Small intestine (tissue), 7 donors: ENCODE results near the gene PDE7B. TPM values are rescaled to one million over a fixed set of nuclear protein-coding genes. Genes with fewer than 3 reads are reported as not detected.

Experiments used
- DNase-seq, 2 donors: peaks; one replicate each; pipeline versions ENCODE4 v3.0.0 to v3.0.0-alpha.2; 2013
- FAIRE-seq: peaks from 2 replicates; lab custom pipeline; 2012; peaks lifted over from hg19 to GRCh38; lab: Jason Lieb, UNC
- H3K27ac ChIP-seq, 3 donors: one replicate each; pipeline ENCODE4 v1.5.1; 2013; ENCODE audit warnings: low read length in 2 of 3, mild to moderate bottlenecking in 2 of 3, control low read depth in 1 of 3, inconsistent platforms in 1 of 3, low read depth in 1 of 3, moderate library complexity in 1 of 3
- H3K27me3 ChIP-seq, 3 donors: one replicate each; pipeline ENCODE4 v1.6.1; 2013; ENCODE audit warnings: low read length in 3 of 3, inconsistent platforms in 1 of 3; ENCODE audit not compliant: control insufficient read depth in 3 of 3, insufficient read depth in 3 of 3
- H3K36me3 ChIP-seq, 3 donors: one replicate each; pipeline ENCODE4 v1.6.1; 2013; ENCODE audit warnings: low read length in 3 of 3, inconsistent platforms in 1 of 3, low read depth in 1 of 3, mild to moderate bottlenecking in 1 of 3, moderate library complexity in 1 of 3; ENCODE audit not compliant: control insufficient read depth in 3 of 3, insufficient read depth in 2 of 3
- H3K4me1 ChIP-seq, 3 donors: one replicate each; pipeline ENCODE4 v1.6.1; 2013; ENCODE audit warnings: low read length in 2 of 3, inconsistent platforms in 1 of 3, low read depth in 1 of 3, mild to moderate bottlenecking in 1 of 3, moderate library complexity in 1 of 3; ENCODE audit not compliant: control insufficient read depth in 3 of 3, insufficient read depth in 2 of 3
- H3K4me3 ChIP-seq, 3 donors: one replicate each; pipeline ENCODE4 v1.5.1; 2013; ENCODE audit warnings: low read length in 3 of 3, control low read depth in 1 of 3, inconsistent platforms in 1 of 3, low read depth in 1 of 3, mild to moderate bottlenecking in 1 of 3, moderate library complexity in 1 of 3
- H3K9me3 ChIP-seq, 2 donors: one replicate each; pipeline ENCODE4 v1.6.1; 2013; ENCODE audit warnings: low read depth in 1 of 2, low read length in 1 of 2; ENCODE audit not compliant: control insufficient read depth in 2 of 2, insufficient read depth in 1 of 2
- WGBS, 3 donors: extraction: QIAGEN DNeasy Blood & Tissue Kit; methylation state at CpG; one replicate each; pipeline ENCODE4 v1.1.7; 2013; 5-methylcytosine and 5-hydroxymethylcytosine counted together
- polyA plus RNA-seq, 4 donors: library from polyadenylated mRNA; stranded (reverse) in 3 of 4; unstranded in 1 of 4; fragments of 200-250 nt in 3 of 4; fragments of 120-200 nt in 1 of 4; gene quantifications; one replicate each; pipeline versions ENCODE4 v1.2.1 to v1.2.3, GENCODE V29; 2013
- donor health status: healthy with polysubstance abuse.
- donor health status: control.
- donor health status: control.
- donor health status: Bipolar disorder and iron deficiency.
- donor health status: healthy.

PDE7B gene
- polyA plus RNA-seq, 4 donors = 0.22 to 1.4 (median 0.82) TPM

- Histone ChIP-seq H3K9me3 (no peaks in the 10 kb centered on the region), H3K36me3 (no peaks in the 10 kb centered on the region), H3K27me3 (no peaks in the 10 kb centered on the region), H3K4me1 (no peaks in the 10 kb centered on the region), H3K4me3 (no peak overlapping the region), H3K27ac (no peak overlapping the region)
- no peak for FAIRE-seq
- DNase-seq = no peak
- 69 to 91% (median 86%) methylated on average over 2 of the region's 2 CpGs for WGBS, 3 donors
Observed at GRCh38 chr6:135870722-135871121, 19.2 kb downstream of the PDE7B start.

DNA sequence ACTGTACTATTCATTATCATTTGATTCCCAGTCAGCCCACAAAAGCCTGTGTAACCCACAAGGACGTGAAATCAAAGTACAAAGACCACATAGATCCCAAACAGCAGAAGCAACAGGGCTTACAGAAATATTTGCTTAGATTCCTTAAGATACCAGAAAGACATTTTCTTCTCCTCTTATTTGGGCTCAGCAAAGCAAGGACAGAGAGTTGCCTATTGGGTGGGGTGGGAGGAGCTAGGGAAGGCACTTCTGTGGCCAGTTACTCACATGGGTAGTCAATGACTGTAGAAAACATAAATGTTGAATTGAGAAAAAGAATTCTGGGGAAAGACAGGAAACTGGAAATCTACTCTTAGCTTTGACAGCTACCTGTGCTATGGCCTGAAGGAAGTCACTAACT, 19.8 kb downstream of the PDE7B start:
- 86 to 94% (median 87%) methylated on average over 1 of the region's 1 CpG for WGBS, 3 donors
- H3K4me3 ChIP-seq = no peak overlapping the region
- FAIRE-seq = no peak
- H3K36me3 ChIP-seq = no peaks in the 10 kb centered on the region
- H3K27me3 ChIP-seq = no peaks in the 10 kb centered on the region
- H3K27ac ChIP-seq = no peak overlapping the region
- DNase-seq = no peak
- H3K9me3 ChIP-seq = no peaks in the 10 kb centered on the region
- H3K4me1 ChIP-seq = no peaks in the 10 kb centered on the region

DNA sequence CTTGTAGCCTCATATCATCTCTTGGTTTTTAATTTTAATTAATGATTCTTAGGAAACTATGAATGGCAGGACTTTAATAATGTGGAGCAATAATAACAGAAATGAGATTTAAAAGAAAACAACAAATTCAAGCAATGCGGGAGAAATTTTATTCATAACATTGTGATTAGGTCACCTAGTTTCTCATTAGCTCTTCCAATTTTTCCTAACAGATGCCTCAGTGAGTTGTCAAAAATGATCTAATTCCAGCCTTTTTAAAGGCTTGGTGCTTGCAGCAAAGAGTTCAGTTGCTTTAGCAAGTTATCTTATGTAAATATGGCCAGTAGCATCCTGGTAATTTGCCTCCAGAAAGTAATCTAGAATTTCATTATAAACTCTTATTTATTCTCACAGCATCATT, 20.4 kb downstream of the PDE7B start:
- no peaks in the 10 kb centered on the region for H3K36me3 ChIP-seq
- DNase-seq = no peak
- no peaks in the 10 kb centered on the region for H3K9me3 ChIP-seq
- H3K4me1 ChIP-seq = no peaks in the 10 kb centered on the region
- no peak overlapping the region for H3K27ac ChIP-seq
- no peaks in the 10 kb centered on the region for H3K27me3 ChIP-seq
- no peak overlapping the region for H3K4me3 ChIP-seq
- no peak for FAIRE-seq
- 79 to 97% (median 97%) methylated on average over 1 of the region's 1 CpG for WGBS, 3 donors

DNA sequence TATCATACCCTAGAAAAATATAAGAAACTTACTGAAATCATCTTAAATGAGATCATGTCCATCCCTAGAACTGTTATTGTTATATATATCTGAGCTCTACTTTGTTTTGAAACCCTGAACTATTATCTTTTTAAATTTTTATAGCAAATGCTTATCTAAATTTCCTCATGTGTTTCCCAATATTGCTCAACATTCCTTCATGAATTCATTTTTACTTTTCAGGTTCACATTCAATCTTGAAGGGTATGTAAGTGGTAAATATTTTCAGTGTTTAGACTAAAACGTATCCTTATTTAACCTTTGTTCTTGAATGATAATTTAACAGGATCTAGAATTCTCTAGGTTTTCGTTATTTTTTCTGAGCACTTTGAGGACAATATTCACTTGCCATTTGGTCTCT, 23.9 kb downstream of the PDE7B start:
- Histone ChIP-seq H3K27ac (no peak overlapping the region), H3K4me3 (no peak overlapping the region), H3K4me1 (no peaks in the 10 kb centered on the region), H3K27me3 (no peaks in the 10 kb centered on the region), H3K36me3 (no peaks in the 10 kb centered on the region), H3K9me3 (no peaks in the 10 kb centered on the region)
- no peak for DNase-seq
- FAIRE-seq = no peak
- WGBS, 3 donors = 76 to 83% (median 77%) methylated on average over 2 of the region's 2 CpGs

DNA sequence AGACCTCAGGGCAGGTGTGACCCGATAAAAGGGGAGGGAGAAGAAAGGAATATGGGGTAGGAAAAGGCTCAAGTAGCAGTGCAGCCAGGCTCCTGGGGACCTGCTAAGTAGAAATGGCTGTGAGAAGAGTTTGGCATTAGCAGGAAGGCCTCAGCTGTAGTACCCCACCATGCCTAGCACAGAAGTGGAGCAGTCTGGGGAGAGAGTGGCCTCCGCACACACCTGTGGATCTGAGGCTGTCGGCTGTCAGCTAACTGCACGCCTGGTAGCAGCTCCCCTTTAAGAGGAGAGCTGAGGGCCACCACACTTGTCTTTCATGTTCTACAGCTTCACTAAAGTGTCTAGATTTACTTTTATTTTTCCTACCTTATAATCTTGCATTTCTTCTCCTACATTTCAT, 24.6 kb downstream of the PDE7B start:
- FAIRE-seq (no peak), DNase-seq (no peak)
- H3K27ac ChIP-seq = no peak overlapping the region
- no peaks in the 10 kb centered on the region for H3K27me3 ChIP-seq
- no peaks in the 10 kb centered on the region for H3K36me3 ChIP-seq
- no peaks in the 10 kb centered on the region for H3K9me3 ChIP-seq
- H3K4me3 ChIP-seq = no peak overlapping the region
- WGBS, 3 donors = 95 to 97% (median 95%) methylated on average over 4 of the region's 4 CpGs
- no peaks in the 10 kb centered on the region for H3K4me1 ChIP-seq

- Histone ChIP-seq H3K27me3 (no peaks in the 10 kb centered on the region), H3K4me1 (no peaks in the 10 kb centered on the region), H3K9me3 (no peaks in the 10 kb centered on the region), H3K4me3 (no peak overlapping the region), H3K27ac (no peak overlapping the region), H3K36me3 (no peaks in the 10 kb centered on the region)
- FAIRE-seq = no peak
- DNase-seq = no peak
- WGBS, 3 donors = 70 to 82% (median 72%) methylated on average over 6 of the region's 6 CpGs
Observed at GRCh38 chr6:135877666-135878065, 26.2 kb downstream of the PDE7B start.

DNA sequence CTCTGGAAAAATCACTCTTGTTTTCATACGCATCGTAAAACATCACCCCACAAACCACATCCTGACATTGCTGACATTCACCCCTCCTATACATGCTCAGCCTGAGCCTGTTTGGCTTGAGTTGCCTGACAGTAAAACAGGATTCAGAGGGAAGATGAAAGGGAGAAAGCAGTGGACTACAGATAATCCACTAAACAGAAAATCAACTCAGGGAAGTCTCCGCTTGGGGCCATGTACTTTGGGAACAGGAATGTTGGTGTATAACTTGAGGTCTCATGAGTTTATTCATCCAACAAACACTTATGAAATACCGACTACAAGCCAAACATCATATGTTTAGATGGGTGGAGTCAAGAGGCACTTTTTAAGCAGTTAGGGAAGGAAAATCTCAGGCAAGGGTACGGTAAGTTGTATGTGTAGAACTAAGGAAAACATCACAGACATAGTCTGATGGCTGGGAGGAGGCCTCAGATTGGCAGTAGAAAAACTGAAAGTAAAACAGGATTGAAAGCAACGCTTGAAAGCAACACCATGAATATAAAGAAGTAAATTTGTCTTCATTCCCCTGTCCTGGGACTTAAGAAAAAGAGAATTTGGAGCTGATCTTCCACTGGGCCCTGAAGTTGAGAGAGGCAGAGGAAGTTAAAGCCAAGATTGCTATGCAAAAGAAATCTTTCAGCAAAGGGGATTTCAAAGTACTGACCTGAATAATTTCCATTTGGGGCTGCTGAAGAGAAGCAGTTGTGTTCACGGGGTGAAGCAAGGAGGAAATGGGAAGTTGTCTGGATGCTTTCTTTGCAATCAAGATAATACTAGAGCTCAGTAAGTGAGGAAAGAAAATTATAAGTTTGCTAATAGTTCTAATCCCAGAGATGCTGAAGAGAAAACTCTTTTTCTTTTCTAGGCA, 28.8 kb downstream of the PDE7B start:
- DNase-seq (peak; percentile 11 to 39), FAIRE-seq (no peak)
- no peak overlapping the region for H3K4me3 ChIP-seq
- H3K27ac ChIP-seq = peak overlapping the region; percentile 30 to 71 (median 68)
- no peaks in the 10 kb centered on the region for H3K9me3 ChIP-seq
- no peaks in the 10 kb centered on the region for H3K27me3 ChIP-seq
- no peaks in the 10 kb centered on the region for H3K36me3 ChIP-seq
- WGBS, 3 donors = 41 to 60% (median 49%) methylated on average over 7 of the region's 7 CpGs
- H3K4me1 ChIP-seq = no peaks in the 10 kb centered on the region

DNA sequence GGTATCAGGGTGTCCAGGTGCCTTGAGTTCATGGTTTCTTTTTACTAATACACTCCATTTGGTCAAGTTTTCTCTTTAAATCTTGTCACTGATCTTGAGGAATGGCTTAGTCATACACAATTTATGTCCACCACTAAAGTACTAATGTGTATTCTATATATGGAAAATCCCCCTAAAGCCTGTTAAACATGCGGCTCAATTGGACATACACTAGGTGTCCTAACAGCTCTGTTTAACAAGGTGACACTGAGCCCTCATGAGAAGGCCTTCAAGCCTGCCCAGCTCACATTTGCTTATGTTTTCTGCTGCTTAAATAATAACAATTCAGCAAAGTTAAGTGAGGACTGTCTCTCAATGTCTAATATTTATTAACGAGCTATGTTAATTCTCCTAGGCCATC, 31.5 kb downstream of the PDE7B start:
- FAIRE-seq = no peak
- H3K4me3 ChIP-seq = no peak overlapping the region
- no peaks in the 10 kb centered on the region for H3K36me3 ChIP-seq
- no peaks in the 10 kb centered on the region for H3K27me3 ChIP-seq
- 85 to 95% (median 91%) methylated on average over 2 of the region's 2 CpGs for WGBS, 3 donors
- DNase-seq = no peak
- H3K9me3 ChIP-seq = no peaks in the 10 kb centered on the region
- H3K4me1 ChIP-seq = no peaks in the 10 kb centered on the region
- H3K27ac ChIP-seq = no peak overlapping the region
